Measurements from ENCODE around the gene SETD1A.

DNA sequence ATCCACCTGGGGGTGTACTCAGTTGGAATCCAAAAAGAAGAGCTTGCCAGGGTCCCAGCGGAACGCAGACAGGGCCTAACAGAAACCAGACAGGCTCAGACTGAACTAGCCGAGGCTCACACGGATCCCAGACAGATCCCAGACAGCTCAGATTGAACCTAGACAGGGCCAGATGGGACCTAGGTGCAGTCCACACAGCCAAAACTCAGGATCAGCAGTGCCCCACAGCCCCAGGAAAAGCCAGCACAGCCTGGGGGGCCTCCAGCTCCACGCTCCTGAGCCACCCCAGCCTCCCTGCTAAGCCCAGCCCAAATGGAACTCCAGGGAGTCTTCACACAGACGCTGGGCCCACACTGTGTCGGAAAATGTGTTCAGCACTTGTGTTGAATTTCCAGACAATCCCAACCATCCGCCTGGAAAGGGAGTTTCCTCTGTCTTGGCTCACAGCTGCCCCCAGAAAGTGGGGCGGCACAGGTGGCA is 45.3 kb downstream of the SETD1A start:
- TF ChIP-seq, protein P1, sequence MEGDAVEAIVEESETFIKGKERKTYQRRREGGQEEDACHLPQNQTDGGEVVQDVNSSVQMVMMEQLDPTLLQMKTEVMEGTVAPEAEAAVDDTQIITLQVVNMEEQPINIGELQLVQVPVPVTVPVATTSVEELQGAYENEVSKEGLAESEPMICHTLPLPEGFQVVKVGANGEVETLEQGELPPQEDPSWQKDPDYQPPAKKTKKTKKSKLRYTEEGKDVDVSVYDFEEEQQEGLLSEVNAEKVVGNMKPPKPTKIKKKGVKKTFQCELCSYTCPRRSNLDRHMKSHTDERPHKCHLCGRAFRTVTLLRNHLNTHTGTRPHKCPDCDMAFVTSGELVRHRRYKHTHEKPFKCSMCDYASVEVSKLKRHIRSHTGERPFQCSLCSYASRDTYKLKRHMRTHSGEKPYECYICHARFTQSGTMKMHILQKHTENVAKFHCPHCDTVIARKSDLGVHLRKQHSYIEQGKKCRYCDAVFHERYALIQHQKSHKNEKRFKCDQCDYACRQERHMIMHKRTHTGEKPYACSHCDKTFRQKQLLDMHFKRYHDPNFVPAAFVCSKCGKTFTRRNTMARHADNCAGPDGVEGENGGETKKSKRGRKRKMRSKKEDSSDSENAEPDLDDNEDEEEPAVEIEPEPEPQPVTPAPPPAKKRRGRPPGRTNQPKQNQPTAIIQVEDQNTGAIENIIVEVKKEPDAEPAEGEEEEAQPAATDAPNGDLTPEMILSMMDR (IDR thresholded peaks at IDR 0.05; ENCODE audit: low read depth, low read length): no peak
- TF ChIP-seq, protein P2, sequence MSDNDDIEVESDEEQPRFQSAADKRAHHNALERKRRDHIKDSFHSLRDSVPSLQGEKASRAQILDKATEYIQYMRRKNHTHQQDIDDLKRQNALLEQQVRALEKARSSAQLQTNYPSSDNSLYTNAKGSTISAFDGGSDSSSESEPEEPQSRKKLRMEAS (IDR thresholded peaks at IDR 0.05; ENCODE audit: low read depth, low read length): no peak
- no peak for TF ChIP-seq POLR2A (IDR thresholded peaks at IDR 0.05; ENCODE audit: extremely low read depth, insufficient read length)

Data from NB4 (cell line).